Stimulated activated naive CD8-positive, alpha-beta T cell treated with anti-CD3 and anti-CD28 coated beads, Interleukin-15, amount 100 ng/mL, for 72 hours (primary cell): ENCODE measurements around the gene GNAS-AS1.

ENCODE experiments used
- ATAC-seq: fragments of 150-1000 bp; cut with Tn5 transposase; 2 replicates; pipeline ENCODE4 v1.10.0; 2021; ENCODE audit warnings: mild to moderate bottlenecking, moderate library complexity
- DNase-seq, 2 donors: peaks; one replicate each; pipeline ENCODE4 v3.0.0; 2021 to 2022
- H3K27ac Mint-ChIP-seq, 2 donors: one replicate each; pipeline ENCODE4 v1.8.0; 2022; ENCODE audit warnings: mild to moderate bottlenecking in 2 of 2, mixed read lengths in 2 of 2, moderate library complexity in 2 of 2
- H3K27me3 Mint-ChIP-seq: one replicate; pipeline ENCODE4 v1.8.0; 2022; ENCODE audit warnings: mixed read lengths
- H3K4me1 Mint-ChIP-seq: one replicate; pipeline ENCODE4 v1.8.0; 2022; ENCODE audit warnings: mild to moderate bottlenecking, mixed read lengths
- H3K4me3 Mint-ChIP-seq, 2 donors: one replicate each; pipeline ENCODE4 v1.8.0; 2022; ENCODE audit warnings: mild to moderate bottlenecking in 2 of 2, mixed read lengths in 2 of 2, moderate library complexity in 1 of 2
- H3K9me3 Mint-ChIP-seq, 2 donors: one replicate each; pipeline ENCODE4 v1.8.0; 2022; ENCODE audit warnings: mixed read lengths in 2 of 2

Gene GNAS-AS1

GRCh38 chr20:58853976-58854637 is 3.4 kb upstream of the GNAS-AS1 start:
- ATAC-seq, result no peak
- peak overlapping the region; percentile 74 to 80 for H3K4me3 Mint-ChIP-seq
- H3K4me1 Mint-ChIP-seq, result peaks cover 60% of the 10 kb centered on the region
- H3K27ac Mint-ChIP-seq, result peak overlapping the region in 1 of 2 donors; percentile 81
- no peaks in the 10 kb centered on the region for H3K9me3 Mint-ChIP-seq
- DNase-seq, result peak in 1 of 2 donors; percentile 9
- H3K27me3 Mint-ChIP-seq, result peaks cover 91% of the 10 kb centered on the region

- H3K4me3 Mint-ChIP-seq, result peak overlapping the region in 1 of 2 donors; percentile 80
- ATAC-seq (no peak), DNase-seq (no peak)
- no peak overlapping the region for H3K27ac Mint-ChIP-seq
- H3K27me3 Mint-ChIP-seq, result peaks cover 87% of the 10 kb centered on the region
- H3K9me3 Mint-ChIP-seq, result no peaks in the 10 kb centered on the region
- peaks cover 64% of the 10 kb centered on the region for H3K4me1 Mint-ChIP-seq
Observed at GRCh38 chr20:58853466-58853865, 2.8 kb upstream of the GNAS-AS1 start.

- H3K27me3 Mint-ChIP-seq, result peaks cover 84% of the 10 kb centered on the region
- peak within 1 kb of the TSS; percentile 83 to 92 for H3K4me3 Mint-ChIP-seq
- ATAC-seq (peak; percentile 31), DNase-seq (peak; percentile 45 to 67)
- peaks cover 72% of the 10 kb centered on the region for H3K4me1 Mint-ChIP-seq
- H3K27ac Mint-ChIP-seq, result peak within 1 kb of the TSS; percentile 48 to 89
- H3K9me3 Mint-ChIP-seq, result no peaks in the 10 kb centered on the region
Observed at GRCh38 chr20:58852543-58853271, 2.0 kb upstream of the GNAS-AS1 start, which contains the start of gene GNAS. TSS of gene GNAS (plus strand) at chr20:58852716.

- H3K4me3 Mint-ChIP-seq, result peak overlapping the region; percentile 83 to 92
- ATAC-seq, result no peak
- no peak for DNase-seq
- H3K27ac Mint-ChIP-seq, result peak overlapping the region in 1 of 2 donors; percentile 48
- H3K9me3 Mint-ChIP-seq, result no peaks in the 10 kb centered on the region
- H3K27me3 Mint-ChIP-seq, result peaks cover 78% of the 10 kb centered on the region
- H3K4me1 Mint-ChIP-seq, result peaks cover 78% of the 10 kb centered on the region
Observed at GRCh38 chr20:58851969-58852458, 1.3 kb upstream of the GNAS-AS1 start.

- peaks cover 71% of the 10 kb centered on the region for H3K27me3 Mint-ChIP-seq
- H3K9me3 Mint-ChIP-seq, result no peaks in the 10 kb centered on the region
- peak; percentile 29 for ATAC-seq
- H3K4me3 Mint-ChIP-seq, result peak overlapping the region; percentile 83 to 92
- peaks cover 82% of the 10 kb centered on the region for H3K4me1 Mint-ChIP-seq
- DNase-seq, result no peak
- no peak overlapping the region for H3K27ac Mint-ChIP-seq
Observed at GRCh38 chr20:58851221-58851968, 693 bp upstream of the GNAS-AS1 start.

- H3K27me3 Mint-ChIP-seq, result peaks cover 75% of the 10 kb centered on the region
- DNase-seq, result no peak
- ATAC-seq, result no peak
- no peak overlapping the region for H3K4me3 Mint-ChIP-seq
- H3K27ac Mint-ChIP-seq, result no peak overlapping the region
- peaks cover 54% of the 10 kb centered on the region for H3K4me1 Mint-ChIP-seq
- no peaks in the 10 kb centered on the region for H3K9me3 Mint-ChIP-seq
Observed at GRCh38 chr20:58847463-58847862, 3.2 kb downstream of the GNAS-AS1 start.

GRCh38 chr20:58845706-58846105 is 5.0 kb downstream of the GNAS-AS1 start:
- Mint-ChIP-seq H3K4me1 (peaks cover 53% of the 10 kb centered on the region), H3K27me3 (peaks cover 75% of the 10 kb centered on the region), H3K9me3 (no peaks in the 10 kb centered on the region), H3K4me3 (no peak overlapping the region), H3K27ac (peak overlapping the region in 1 of 2 donors; percentile 54)
- DNase-seq (no peak), ATAC-seq (no peak)

GRCh38 chr20:58843128-58843556 is 7.6 kb downstream of the GNAS-AS1 start:
- Mint-ChIP-seq H3K27ac (no peak overlapping the region), H3K4me3 (no peak overlapping the region), H3K4me1 (peaks cover 43% of the 10 kb centered on the region), H3K27me3 (peaks cover 70% of the 10 kb centered on the region), H3K9me3 (no peaks in the 10 kb centered on the region)
- no peak for DNase-seq
- ATAC-seq, result no peak

- no peaks in the 10 kb centered on the region for H3K9me3 Mint-ChIP-seq
- DNase-seq (no peak), ATAC-seq (no peak)
- H3K27me3 Mint-ChIP-seq, result peaks cover 68% of the 10 kb centered on the region
- no peak overlapping the region for H3K4me3 Mint-ChIP-seq
- H3K4me1 Mint-ChIP-seq, result peaks cover 35% of the 10 kb centered on the region
- H3K27ac Mint-ChIP-seq, result no peak overlapping the region
Observed at GRCh38 chr20:58842276-58842675, 8.4 kb downstream of the GNAS-AS1 start.

GRCh38 chr20:58841539-58842264 is 9.0 kb downstream of the GNAS-AS1 start:
- Mint-ChIP-seq H3K27me3 (peaks cover 72% of the 10 kb centered on the region), H3K9me3 (no peaks in the 10 kb centered on the region), H3K4me3 (no peak overlapping the region), H3K4me1 (peaks cover 29% of the 10 kb centered on the region), H3K27ac (peak overlapping the region in 1 of 2 donors; percentile 48)
- no peak for ATAC-seq
- no peak for DNase-seq

- peaks cover 76% of the 10 kb centered on the region for H3K27me3 Mint-ChIP-seq
- no peak for ATAC-seq
- peaks cover 31% of the 10 kb centered on the region for H3K4me1 Mint-ChIP-seq
- peak overlapping the region in 1 of 2 donors; percentile 48 for H3K27ac Mint-ChIP-seq
- no peak for DNase-seq
- H3K4me3 Mint-ChIP-seq, result peak overlapping the region in 1 of 2 donors; percentile 74
- no peaks in the 10 kb centered on the region for H3K9me3 Mint-ChIP-seq
Observed at GRCh38 chr20:58840816-58841538, 9.7 kb downstream of the GNAS-AS1 start.

- peaks cover 36% of the 10 kb centered on the region for H3K4me1 Mint-ChIP-seq
- ATAC-seq, result no peak
- H3K27me3 Mint-ChIP-seq, result peaks cover 78% of the 10 kb centered on the region
- no peak for DNase-seq
- H3K4me3 Mint-ChIP-seq, result peak overlapping the region; percentile 60 to 74
- peak overlapping the region; percentile 25 to 82 for H3K27ac Mint-ChIP-seq
- H3K9me3 Mint-ChIP-seq, result no peaks in the 10 kb centered on the region
Observed at GRCh38 chr20:58839991-58840747, 10.5 kb downstream of the GNAS-AS1 start.

- Mint-ChIP-seq H3K27me3 (peaks cover 75% of the 10 kb centered on the region), H3K4me1 (peaks cover 36% of the 10 kb centered on the region), H3K9me3 (no peaks in the 10 kb centered on the region), H3K27ac (no peak overlapping the region), H3K4me3 (peak overlapping the region; percentile 60 to 74)
- DNase-seq, result peak; percentile 33 to 60
- peak; percentile 77 for ATAC-seq
Observed at GRCh38 chr20:58839474-58839874, 11.2 kb downstream of the GNAS-AS1 start.

- H3K27me3 Mint-ChIP-seq, result peaks cover 75% of the 10 kb centered on the region
- no peaks in the 10 kb centered on the region for H3K9me3 Mint-ChIP-seq
- no peak overlapping the region for H3K4me3 Mint-ChIP-seq
- H3K27ac Mint-ChIP-seq, result no peak overlapping the region
- ATAC-seq (no peak), DNase-seq (no peak)
- H3K4me1 Mint-ChIP-seq, result peaks cover 36% of the 10 kb centered on the region
Observed at GRCh38 chr20:58838174-58838573, 12.5 kb downstream of the GNAS-AS1 start.
